B cell (primary cell): Measurements from ENCODE around the gene PCSK6. TPM values are rescaled to one million over a fixed set of nuclear protein-coding genes. Genes with fewer than 3 reads are reported as not detected.

Source experiments
- ATAC-seq: fragments of 200-7000 bp; cut with Tn5 transposase; one replicate; pipeline ENCODE4 v1.10.0; 2021; ENCODE audit warnings: low read depth, mild to moderate bottlenecking, moderate number of reproducible peaks, moderate library complexity
- CTCF ChIA-PET: fragments of 350-600 bp; sonication (Branson Sonifier 250); formaldehyde crosslinking; loops from one replicate; lab custom pipeline; 2021; ENCODE audit warnings: antibody characterized with exemption, inconsistent platforms; lab: Charles Lee
- POLR2A ChIA-PET: fragments of 350-600 bp; sonication (Branson Sonifier 250); formaldehyde crosslinking; loops from one replicate; lab custom pipeline; 2021; ENCODE audit warnings: antibody characterized with exemption; lab: Charles Lee
- DNase-seq: peaks from one replicate; pipeline ENCODE4 v3.0.0; 2013
- H2AFZ ChIP-seq: 2 replicates; pipeline ENCODE4 v1.6.1; 2012; ENCODE audit warnings: mild to moderate bottlenecking, low read depth, low read length; ENCODE audit not compliant: insufficient read depth, poor library complexity, severe bottlenecking
- H3K27ac ChIP-seq, 2 donors: 1 replicate in 1 of 2; 2 replicates in 1 of 2; pipeline ENCODE4 v1.5.1; 2012 to 2013; ENCODE audit warnings: low read length in 2 of 2, mild to moderate bottlenecking in 2 of 2, moderate library complexity in 1 of 2
- H3K27me3 ChIP-seq, 4 experiments: fragments of 200-600 bp in 1 of 4; sonication (generic) in 1 of 4; replicated peaks in 1 of 4; 1 replicate in 2 of 4; 2 replicates in 2 of 4; pipeline versions ENCODE4 v1.6.1 to v1.7.0; 2013 to 2016; ENCODE audit warnings: low read length in 3 of 4, mild to moderate bottlenecking in 2 of 4, mixed read lengths in 1 of 4, moderate library complexity in 1 of 4; ENCODE audit not compliant: insufficient read depth in 4 of 4, control insufficient read depth in 3 of 4; ENCODE audit errors: control extremely low read depth in 1 of 4
- H3K36me3 ChIP-seq, 2 experiments: replicated peaks in 1 of 2; 1 replicate in 1 of 2; 2 replicates in 1 of 2; pipeline versions ENCODE4 v1.6.1 to v1.7.1; 2013; ENCODE audit warnings: low read length in 1 of 2; ENCODE audit not compliant: insufficient read depth in 2 of 2, control insufficient read depth in 1 of 2; ENCODE audit errors: control extremely low read depth in 1 of 2, extremely low read depth in 1 of 2
- H3K4me1 ChIP-seq, 2 donors: fragments of 200-600 bp in 1 of 2; sonication (generic) in 1 of 2; 1 replicate in 1 of 2; 2 replicates in 1 of 2; pipeline versions ENCODE4 v1.5.1 to v1.6.1; 2013 to 2017; ENCODE audit warnings: low read length in 2 of 2; ENCODE audit not compliant: control insufficient read depth in 2 of 2, insufficient read depth in 2 of 2
- H3K4me2 ChIP-seq: replicated peaks from 2 replicates; pipeline ENCODE3; 2012; ENCODE audit warnings: mild to moderate bottlenecking, low read depth, low read length; ENCODE audit not compliant: poor library complexity, severe bottlenecking
- H3K4me3 ChIP-seq, 5 experiments: fragments of 200-600 bp in 1 of 5; sonication (generic) in 1 of 5; 1 replicate in 3 of 5; 2 replicates in 2 of 5; pipeline versions ENCODE4 v1.5.1 to v1.7.0; 2011 to 2016; ENCODE audit warnings: low read length in 4 of 5, mild to moderate bottlenecking in 4 of 5, low read depth in 2 of 5, control low read depth in 1 of 5, moderate library complexity in 1 of 5; ENCODE audit not compliant: insufficient read depth in 1 of 5; ENCODE audit errors: control extremely low read depth in 1 of 5, extremely low read depth in 1 of 5
- H3K79me2 ChIP-seq: fragments of 200-600 bp; sonication (generic); one replicate; pipeline ENCODE4 v1.6.0; 2016; ENCODE audit warnings: low read length; ENCODE audit not compliant: control insufficient read depth, insufficient read depth
- H3K9ac ChIP-seq: fragments of 200-600 bp; sonication (generic); 2 replicates; pipeline ENCODE4 v1.6.1; 2017; ENCODE audit warnings: mild to moderate bottlenecking, low read length, moderate library complexity
- H3K9me3 ChIP-seq, 3 donors: one replicate each; pipeline versions ENCODE4 v1.6.1 to v1.7.1; 2013; ENCODE audit warnings: low read length in 2 of 3; ENCODE audit not compliant: control insufficient read depth in 2 of 3, insufficient read depth in 1 of 3; ENCODE audit errors: control extremely low read depth in 1 of 3
- H4K20me1 ChIP-seq: 2 replicates; pipeline ENCODE4 v1.6.0; 2012; ENCODE audit warnings: mild to moderate bottlenecking, low read length; ENCODE audit not compliant: insufficient read depth, control insufficient read depth, poor library complexity, severe bottlenecking
- H3K27ac Mint-ChIP-seq: one replicate; pipeline ENCODE4 v1.8.0; 2021; ENCODE audit warnings: mixed read lengths
- H3K27me3 Mint-ChIP-seq: one replicate; pipeline ENCODE4 v1.8.0; 2021; ENCODE audit warnings: mixed read lengths
- H3K4me1 Mint-ChIP-seq: one replicate; pipeline ENCODE4 v1.8.0; 2021; ENCODE audit warnings: mixed read lengths
- H3K4me3 Mint-ChIP-seq: one replicate; pipeline ENCODE4 v1.8.0; 2021; ENCODE audit warnings: mixed read lengths
- H3K9me3 Mint-ChIP-seq: one replicate; pipeline ENCODE4 v1.8.0; 2022; ENCODE audit warnings: mixed read lengths; ENCODE audit not compliant: insufficient read depth
- EZH2 ChIP-seq: IDR thresholded peaks from 2 replicates; pipeline ENCODE4 v1.6.1; 2012; ENCODE audit warnings: borderline replicate concordance, low read depth, mild to moderate bottlenecking, moderate library complexity, low read length; ENCODE audit not compliant: insufficient read depth, poor library complexity, severe bottlenecking
- WGBS: methylation state at CpG from one replicate; pipeline ENCODE4 v1.1.5; 2013; ENCODE audit warnings: missing lambda C conversion rate; ENCODE audit not compliant: insufficient coverage; 5-methylcytosine and 5-hydroxymethylcytosine counted together
- intact Hi-C: fragments of 100-400 bp; cut with micrococcal nuclease; formaldehyde crosslinking; loops from one replicate; pipeline ENCODE4 v1.10.0; 2022
- polyA plus RNA-seq: library from polyadenylated mRNA; depleted of rRNA; stranded (reverse); fragments of >200 nt; gene quantifications from 2 replicates; pipeline ENCODE4 v1.2.3, GENCODE V29; 2012
- total RNA-seq, 2 donors: library from RNA; stranded (reverse); fragments of 120-200 nt in 1 of 2; gene quantifications; 1 replicate in 1 of 2; 2 replicates in 1 of 2; pipeline versions ENCODE4 v1.2.3 to v1.2.4, GENCODE V29; 2013 to 2022
- TF ChIP-seq, protein P1 (sequence below): fragments of 200-600 bp; IDR thresholded peaks from one replicate; pipeline ENCODE4 v1.8.0; 2022; ENCODE audit warnings: antibody characterized with exemption, mild to moderate bottlenecking

The PCSK6 gene
- total and polyA plus RNA-seq, 2 donors (not counting 1 experiment from before 2014, with no cell fraction given) = 0.66 to 1.6 TPM

DNA sequence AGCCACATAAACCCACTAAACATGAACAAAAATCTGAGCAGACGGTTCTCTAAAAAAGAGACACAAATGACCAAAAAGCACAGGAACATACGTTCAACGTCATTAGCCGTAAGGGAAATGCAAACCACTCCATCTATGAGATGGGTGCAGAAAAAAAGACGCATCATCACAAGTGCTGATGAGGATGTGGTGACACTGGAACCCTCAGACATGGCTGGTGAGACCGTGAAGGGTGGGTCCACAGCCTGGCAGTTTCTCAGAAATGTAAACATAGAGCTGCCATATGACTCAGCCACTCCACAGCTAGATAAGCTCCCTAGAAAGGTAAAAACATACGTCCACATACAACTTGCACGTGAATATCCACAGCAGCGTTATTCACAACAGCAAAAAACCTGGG is 23.3 kb downstream of the PCSK6 start:
- peaks cover 0 to 5% (median 1%) of the 10 kb centered on the region in 4 experiments for H3K27me3 ChIP-seq
- POLR2A ChIA-PET = no interaction called here
- H3K4me2 ChIP-seq = no peak overlapping the region
- peaks cover 0 to 3% (median 0%) of the 10 kb centered on the region in 3 donors for H3K9me3 ChIP-seq
- no peak overlapping the region for H2AFZ ChIP-seq
- H3K4me1 ChIP-seq = no peaks in the 10 kb centered on the region
- H3K27ac Mint-ChIP-seq = no peak overlapping the region
- H3K27ac ChIP-seq = no peak overlapping the region
- peaks cover 25% of the 10 kb centered on the region for H3K27me3 Mint-ChIP-seq
- TF ChIP-seq, protein P1, sequence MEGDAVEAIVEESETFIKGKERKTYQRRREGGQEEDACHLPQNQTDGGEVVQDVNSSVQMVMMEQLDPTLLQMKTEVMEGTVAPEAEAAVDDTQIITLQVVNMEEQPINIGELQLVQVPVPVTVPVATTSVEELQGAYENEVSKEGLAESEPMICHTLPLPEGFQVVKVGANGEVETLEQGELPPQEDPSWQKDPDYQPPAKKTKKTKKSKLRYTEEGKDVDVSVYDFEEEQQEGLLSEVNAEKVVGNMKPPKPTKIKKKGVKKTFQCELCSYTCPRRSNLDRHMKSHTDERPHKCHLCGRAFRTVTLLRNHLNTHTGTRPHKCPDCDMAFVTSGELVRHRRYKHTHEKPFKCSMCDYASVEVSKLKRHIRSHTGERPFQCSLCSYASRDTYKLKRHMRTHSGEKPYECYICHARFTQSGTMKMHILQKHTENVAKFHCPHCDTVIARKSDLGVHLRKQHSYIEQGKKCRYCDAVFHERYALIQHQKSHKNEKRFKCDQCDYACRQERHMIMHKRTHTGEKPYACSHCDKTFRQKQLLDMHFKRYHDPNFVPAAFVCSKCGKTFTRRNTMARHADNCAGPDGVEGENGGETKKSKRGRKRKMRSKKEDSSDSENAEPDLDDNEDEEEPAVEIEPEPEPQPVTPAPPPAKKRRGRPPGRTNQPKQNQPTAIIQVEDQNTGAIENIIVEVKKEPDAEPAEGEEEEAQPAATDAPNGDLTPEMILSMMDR = no peak
- TF ChIP-seq EZH2 = no peak
- CTCF ChIA-PET = no interaction called here
- H3K79me2 ChIP-seq = no peaks in the 10 kb centered on the region
- no peaks in the 10 kb centered on the region for H3K9me3 Mint-ChIP-seq
- H3K9ac ChIP-seq = no peak overlapping the region
- intact Hi-C loops = no loop called here
- DNase-seq = no peak
- no peaks in the 10 kb centered on the region for H3K4me1 Mint-ChIP-seq
- 94% methylated on average over 8 of the region's 9 CpGs for WGBS
- no peaks in the 10 kb centered on the region for H4K20me1 ChIP-seq
- H3K4me3 ChIP-seq = no peak overlapping the region
- no peak overlapping the region for H3K4me3 Mint-ChIP-seq
- ATAC-seq = no peak
- H3K36me3 ChIP-seq = no peaks in the 10 kb centered on the region

DNA sequence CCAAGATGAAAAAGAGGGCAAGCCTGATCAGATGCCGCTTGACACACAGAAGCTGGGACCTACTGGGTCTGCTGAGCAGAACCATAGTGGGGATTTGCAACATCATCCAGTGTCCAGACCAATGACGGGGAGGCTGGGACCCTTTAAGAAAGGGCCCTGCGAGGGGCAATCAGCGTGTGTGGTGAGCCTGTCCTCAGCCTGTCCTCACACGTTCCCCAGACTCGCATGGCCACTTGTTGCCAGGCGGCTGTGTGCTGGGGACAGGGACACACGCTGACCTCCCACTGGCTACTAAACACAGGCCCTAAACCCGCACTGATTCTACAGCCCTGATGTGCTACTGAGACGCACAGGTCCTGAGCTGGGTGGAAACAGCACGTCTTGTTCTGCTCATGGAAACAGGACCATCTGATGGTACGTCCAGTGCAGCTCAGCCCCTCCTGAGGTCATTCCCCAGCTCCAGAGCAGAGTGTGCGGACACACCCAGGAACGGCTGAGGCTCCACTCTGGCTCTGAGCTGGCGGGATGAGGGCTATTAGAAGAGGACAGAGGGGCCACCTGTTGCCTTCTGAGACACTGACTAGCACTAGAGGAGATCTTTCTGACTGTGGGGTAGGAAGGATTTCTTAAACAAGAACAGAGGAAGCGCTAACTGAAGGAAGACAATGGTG is 24.4 kb downstream of the PCSK6 start:
- Mint-ChIP-seq H3K4me3 (no peak overlapping the region), H3K27me3 (peaks cover 30% of the 10 kb centered on the region)
- POLR2A ChIA-PET = no interaction called here

More for the DNA sequence above, 24.4 kb downstream of the PCSK6 start:
- H3K9me3 Mint-ChIP-seq = no peaks in the 10 kb centered on the region
- H3K4me1 Mint-ChIP-seq = no peaks in the 10 kb centered on the region
- H3K4me3 ChIP-seq = no peak overlapping the region
- WGBS = 91% methylated on average over 16 of the region's 16 CpGs
- H3K79me2 ChIP-seq = no peaks in the 10 kb centered on the region
- no peak overlapping the region for H3K27ac Mint-ChIP-seq
- no peaks in the 10 kb centered on the region for H3K4me1 ChIP-seq
- CTCF ChIA-PET = no interaction called here
- no peak overlapping the region for H3K4me2 ChIP-seq
- H4K20me1 ChIP-seq = no peaks in the 10 kb centered on the region
- no peak for DNase-seq
- H3K9ac ChIP-seq = no peak overlapping the region
- no peak for TF ChIP-seq EZH2
- TF ChIP-seq, protein P1 = no peak
- no peak overlapping the region for H2AFZ ChIP-seq
- H3K36me3 ChIP-seq = no peaks in the 10 kb centered on the region
- ATAC-seq = no peak
- H3K27me3 ChIP-seq = peaks cover 0 to 3% (median 1%) of the 10 kb centered on the region in 4 experiments
- intact Hi-C loops = no loop called here
- peaks cover 0 to 3% (median 0%) of the 10 kb centered on the region in 3 donors for H3K9me3 ChIP-seq
- no peak overlapping the region for H3K27ac ChIP-seq
